SK-N-SH (cell line): Measurements from ENCODE around the gene RER1. TPM values are rescaled to one million over a fixed set of nuclear protein-coding genes. Genes with fewer than 3 reads are reported as not detected.

Experiments
- CTCF ChIA-PET: fragments of 300-600, 350-600 bp; formaldehyde crosslinking; extraction: SDS; loops from one replicate; lab custom pipeline; 2021; lab: Yijun Ruan, JAX
- POLR2A ChIA-PET: fragments of 350-600 bp; sonication (Branson Sonifier 250); formaldehyde crosslinking; extraction: SDS; loops from one replicate; lab custom pipeline; 2020; ENCODE audit warnings: antibody characterized with exemption, inconsistent platforms; lab: Yijun Ruan, JAX
- DNase-seq: peaks from one replicate; pipeline ENCODE4 v3.0.0; 2012
- H2AFZ ChIP-seq: fragments of 200-600 bp; sonication (generic); 2 replicates; pipeline ENCODE4 v1.8.1; 2016; ENCODE audit warnings: antibody characterized with exemption, mild to moderate bottlenecking, low read depth
- H3F3A ChIP-seq: fragments of 200-600 bp; sonication (generic); replicated peaks from 2 replicates; pipeline ENCODE3; 2016; ENCODE audit warnings: antibody characterized with exemption, mild to moderate bottlenecking; ENCODE audit not compliant: insufficient read depth
- H3K27ac ChIP-seq, 2 experiments: fragments of 200-500 bp in 1 of 2; fragments of 200-600 bp in 1 of 2; sonication (Bioruptor generic) in 1 of 2; sonication (generic), shearing (Covaris generic) in 1 of 2; 2 replicates each; pipeline versions ENCODE4 v1.5.1 to v1.6.1; 2014 to 2016; ENCODE audit warnings: low read depth in 2 of 2, inconsistent platforms in 1 of 2, low read length in 1 of 2, mild to moderate bottlenecking in 1 of 2, mixed read lengths in 1 of 2
- H3K27me3 ChIP-seq: fragments of 200-600 bp; sonication (generic), shearing (Covaris generic); 2 replicates; pipeline ENCODE4 v1.6.1; 2016; ENCODE audit warnings: mixed run types; ENCODE audit not compliant: insufficient read depth
- H3K36me3 ChIP-seq, 2 experiments: fragments of 200-500 bp in 1 of 2; fragments of 200-600 bp in 1 of 2; sonication (Bioruptor generic) in 1 of 2; sonication (generic) in 1 of 2; replicated peaks in 1 of 2; 2 replicates each; pipeline versions ENCODE3 to v1.5.1; 2014 to 2016; ENCODE audit warnings: low read length in 1 of 2, mild to moderate bottlenecking in 1 of 2; ENCODE audit not compliant: insufficient read depth in 2 of 2, control insufficient read depth in 1 of 2
- H3K4me1 ChIP-seq, 2 experiments: fragments of 200-500 bp in 1 of 2; fragments of 200-600 bp in 1 of 2; sonication (Bioruptor generic) in 1 of 2; sonication (generic), shearing (Covaris generic) in 1 of 2; 2 replicates each; pipeline versions ENCODE4 v1.5.1 to v1.6.1; 2014 to 2016; ENCODE audit warnings: low read depth in 1 of 2, low read length in 1 of 2, mixed run types in 1 of 2; ENCODE audit not compliant: insufficient read depth in 2 of 2, control insufficient read depth in 1 of 2
- H3K4me2 ChIP-seq: fragments of 200-600 bp; sonication (generic), shearing (Covaris generic); 2 replicates; pipeline ENCODE4 v1.6.1; 2017; ENCODE audit warnings: mixed run types
- H3K4me3 ChIP-seq, 2 experiments: fragments of 200-500 bp in 1 of 2; fragments of 200-600 bp in 1 of 2; sonication (Bioruptor generic) in 1 of 2; sonication (generic), shearing (Covaris generic) in 1 of 2; 2 replicates each; pipeline versions ENCODE4 v1.5.1 to v1.8.1; 2014 to 2016; ENCODE audit warnings: low read depth in 2 of 2, inconsistent platforms in 1 of 2, low read length in 1 of 2, mild to moderate bottlenecking in 1 of 2, mixed read lengths in 1 of 2, moderate library complexity in 1 of 2
- H3K79me2 ChIP-seq: fragments of 200-600 bp; sonication (generic); 2 replicates; pipeline ENCODE4 v1.8.1; 2017; ENCODE audit warnings: mild to moderate bottlenecking; ENCODE audit not compliant: insufficient read depth
- H3K9ac ChIP-seq: fragments of 200-600 bp; sonication (generic); 2 replicates; pipeline ENCODE4 v1.6.1; 2017; ENCODE audit warnings: mixed run types
- H3K9me2 ChIP-seq: fragments of 200-600 bp; sonication (generic); 2 replicates; pipeline ENCODE4 v1.6.1; 2017; ENCODE audit warnings: mixed run types
- H3K9me3 ChIP-seq: fragments of 200-600 bp; sonication (generic); 2 replicates; pipeline ENCODE4 v1.6.1; 2017; ENCODE audit warnings: mixed run types, mild to moderate bottlenecking, moderate library complexity
- H4K20me1 ChIP-seq: fragments of 200-600 bp; sonication (generic); 2 replicates; pipeline ENCODE4 v1.6.1; 2017; ENCODE audit warnings: mild to moderate bottlenecking, mixed run types; ENCODE audit not compliant: insufficient read depth
- EZH2phosphoT487 ChIP-seq: fragments of 200-600 bp; sonication (generic); IDR thresholded peaks from 2 replicates; pipeline ENCODE4 v1.6.1; 2017; ENCODE audit warnings: low read depth, mixed run types, mild to moderate bottlenecking, antibody characterized with exemption, moderate library complexity, borderline replicate concordance
- FOSL2 ChIP-seq: IDR thresholded peaks from 2 replicates; pipeline ENCODE4 v1.4.0; 2012; ENCODE audit warnings: low read depth, mild to moderate bottlenecking, moderate library complexity, borderline replicate concordance
- FOXJ3 ChIP-seq: sonication (generic); formaldehyde crosslinking; IDR thresholded peaks from 2 replicates; pipeline ENCODE4 v1.5.1; 2020; ENCODE audit warnings: mild to moderate bottlenecking, missing genetic modification reagents
- GATA2 ChIP-seq: sonication (generic); formaldehyde crosslinking; IDR thresholded peaks from 2 replicates; pipeline ENCODE4 v1.5.0; 2020; ENCODE audit warnings: mild to moderate bottlenecking, missing genetic modification reagents
- IRF3 ChIP-seq: fragments of 150-350 bp; IDR thresholded peaks from 2 replicates; pipeline ENCODE4 v1.6.1; 2016; ENCODE audit warnings: mild to moderate bottlenecking, low read depth, low read length
- JUND ChIP-seq: IDR thresholded peaks from 2 replicates; pipeline ENCODE4 v1.4.0; 2012
- MAX ChIP-seq: IDR thresholded peaks from 2 replicates; pipeline ENCODE4 v1.4.0; 2012; ENCODE audit warnings: low read depth
- MEF2A ChIP-seq: IDR thresholded peaks from 2 replicates; pipeline ENCODE4 v1.4.0; 2012; ENCODE audit warnings: low read depth, borderline replicate concordance
- MXI1 ChIP-seq: IDR thresholded peaks from 2 replicates; pipeline ENCODE4 v1.6.1; 2012; ENCODE audit warnings: mild to moderate bottlenecking, low read depth, low read length, improper control_type of control experiment
- POLR2AphosphoS5 ChIP-seq: IDR thresholded peaks from 2 replicates; pipeline ENCODE4 v1.6.1; 2012; ENCODE audit warnings: low read depth, low read length
- RFX5 ChIP-seq: IDR thresholded peaks from 2 replicates; pipeline ENCODE4 v1.6.1; 2012; ENCODE audit warnings: mild to moderate bottlenecking, improper control_type of control experiment, low read length
- SMC3 ChIP-seq: IDR thresholded peaks from 2 replicates; pipeline ENCODE4 v1.6.1; 2012; ENCODE audit warnings: low read depth, low read length, improper control_type of control experiment
- TAF1 ChIP-seq: IDR thresholded peaks from 2 replicates; pipeline ENCODE4 v1.6.1; 2012; ENCODE audit warnings: low read depth, mild to moderate bottlenecking, low read length, moderate library complexity, borderline replicate concordance
- TCF12 ChIP-seq: IDR thresholded peaks from 2 replicates; pipeline ENCODE4 v1.4.0; 2012
- USF1 ChIP-seq: IDR thresholded peaks from 2 replicates; pipeline ENCODE4 v1.4.0; 2012; ENCODE audit warnings: low read depth, borderline replicate concordance
- USF2 ChIP-seq: fragments of 150-350 bp; IDR thresholded peaks from 2 replicates; pipeline ENCODE4 v1.6.1; 2017; ENCODE audit warnings: antibody characterized with exemption, low read length, low read depth, borderline replicate concordance
- YY1 ChIP-seq: IDR thresholded peaks from 2 replicates; pipeline ENCODE4 v1.4.0; 2012; ENCODE audit warnings: low read depth, mild to moderate bottlenecking
- ZBTB33 ChIP-seq: IDR thresholded peaks from 2 replicates; pipeline ENCODE4 v1.4.0; 2012; ENCODE audit warnings: low read depth, borderline replicate concordance
- WGBS: methylation state at CpG from one replicate; pipeline ENCODE4 v1.1.6; 2017; ENCODE audit warnings: low lambda C conversion rate; 5-methylcytosine and 5-hydroxymethylcytosine counted together
- polyA plus RNA-seq, 3 experiments: library from polyadenylated mRNA; depleted of rRNA; stranded (reverse); fragments of >200 nt; gene quantifications; 2 replicates each; pipeline ENCODE4 v1.2.3, GENCODE V29; 2012

The RER1 gene
- polyA plus RNA-seq, 1 of the 3 experiments (the other 2 are of a cell fraction) = 181 TPM

GRCh38 chr1:2384941-2385481, 6.6 kb upstream of the RER1 start:
- no peaks in the 10 kb centered on the region for H3K9me2 ChIP-seq
- H3K4me1 ChIP-seq = peaks cover 0 to 8% of the 10 kb centered on the region in 2 experiments; a peak in 1 of 4 replicates
- POLR2A ChIA-PET = no interaction called here
- H3K9ac ChIP-seq = no peak overlapping the region
- H3K4me3 ChIP-seq = no peak overlapping the region
- H3K4me2 ChIP-seq = no peak overlapping the region
- peaks cover 0 to 16% of the 10 kb centered on the region in 2 experiments for H3K36me3 ChIP-seq
- peaks cover 7% of the 10 kb centered on the region; the same call in 1 of the 2 replicates for H3K79me2 ChIP-seq
- H3K27ac ChIP-seq = no peak overlapping the region
- H3K9me3 ChIP-seq = no peaks in the 10 kb centered on the region
- no peaks in the 10 kb centered on the region for H3F3A ChIP-seq
- no peak overlapping the region for H2AFZ ChIP-seq
- DNase-seq = peak; percentile 55
- 79% methylated on average over 8 of the region's 41 CpGs for WGBS
- H4K20me1 ChIP-seq = no peaks in the 10 kb centered on the region
- TF ChIP-seq MXI1 (no peak), YY1 (no peak), GATA2 (CRISPR knock-in tag) (no peak), MAX (no peak), JUND (no peak), TCF12 (no peak), USF2 (no peak)
- CTCF ChIA-PET = interaction anchor here (1.4 to 10.7 kb wide), 5 partner anchors 9 to 211 kb away, joined by 3 to 292 read pairs (median 7); partner anchors contain the start of genes FAAP20, PEX10 and SKI
- no peaks in the 10 kb centered on the region for H3K27me3 ChIP-seq

- Histone ChIP-seq H3F3A (no peaks in the 10 kb centered on the region), H3K9ac (no peak overlapping the region), H3K36me3 (peaks cover 0 to 16% of the 10 kb centered on the region in 2 experiments), H3K79me2 (peaks cover 15% of the 10 kb centered on the region; the same call in 1 of the 2 replicates), H3K9me3 (no peaks in the 10 kb centered on the region), H3K4me3 (no peak overlapping the region), H3K4me2 (no peak overlapping the region), H4K20me1 (no peaks in the 10 kb centered on the region), H3K4me1 (peaks cover 0 to 12% of the 10 kb centered on the region in 2 experiments; a peak in 1 of 4 replicates), H3K9me2 (no peaks in the 10 kb centered on the region), H2AFZ (no peak overlapping the region), H3K27ac (no peak overlapping the region), H3K27me3 (no peaks in the 10 kb centered on the region)
- POLR2A ChIA-PET = no interaction called here
- no peak for DNase-seq
- WGBS = 97% methylated on average over 5 of the region's 19 CpGs
- CTCF ChIA-PET = interaction anchor here (1.0 to 10.7 kb wide), 6 partner anchors 27 to 212 kb away, joined by 3 to 292 read pairs (median 26); partner anchors contain the start of genes FAAP20, PEX10 and SKI
- TF ChIP-seq POLR2AphosphoS5 (no peak), FOSL2 (no peak), MXI1 (no peak), ZBTB33 (no peak), YY1 (no peak), USF1 (no peak), JUND (no peak), GATA2 (CRISPR knock-in tag) (no peak), IRF3 (no peak), MEF2A (no peak), TAF1 (no peak), FOXJ3 (CRISPR knock-in tag) (no peak), MAX (no peak), EZH2phosphoT487 (no peak), RFX5 (no peak), SMC3 (no peak)
Measured at GRCh38 chr1:2385606-2386280, 5.9 kb upstream of the RER1 start.
